Measurements from ENCODE around the gene FGF19.

Gene FGF19, protein sequence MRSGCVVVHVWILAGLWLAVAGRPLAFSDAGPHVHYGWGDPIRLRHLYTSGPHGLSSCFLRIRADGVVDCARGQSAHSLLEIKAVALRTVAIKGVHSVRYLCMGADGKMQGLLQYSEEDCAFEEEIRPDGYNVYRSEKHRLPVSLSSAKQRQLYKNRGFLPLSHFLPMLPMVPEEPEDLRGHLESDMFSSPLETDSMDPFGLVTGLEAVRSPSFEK

DNA sequence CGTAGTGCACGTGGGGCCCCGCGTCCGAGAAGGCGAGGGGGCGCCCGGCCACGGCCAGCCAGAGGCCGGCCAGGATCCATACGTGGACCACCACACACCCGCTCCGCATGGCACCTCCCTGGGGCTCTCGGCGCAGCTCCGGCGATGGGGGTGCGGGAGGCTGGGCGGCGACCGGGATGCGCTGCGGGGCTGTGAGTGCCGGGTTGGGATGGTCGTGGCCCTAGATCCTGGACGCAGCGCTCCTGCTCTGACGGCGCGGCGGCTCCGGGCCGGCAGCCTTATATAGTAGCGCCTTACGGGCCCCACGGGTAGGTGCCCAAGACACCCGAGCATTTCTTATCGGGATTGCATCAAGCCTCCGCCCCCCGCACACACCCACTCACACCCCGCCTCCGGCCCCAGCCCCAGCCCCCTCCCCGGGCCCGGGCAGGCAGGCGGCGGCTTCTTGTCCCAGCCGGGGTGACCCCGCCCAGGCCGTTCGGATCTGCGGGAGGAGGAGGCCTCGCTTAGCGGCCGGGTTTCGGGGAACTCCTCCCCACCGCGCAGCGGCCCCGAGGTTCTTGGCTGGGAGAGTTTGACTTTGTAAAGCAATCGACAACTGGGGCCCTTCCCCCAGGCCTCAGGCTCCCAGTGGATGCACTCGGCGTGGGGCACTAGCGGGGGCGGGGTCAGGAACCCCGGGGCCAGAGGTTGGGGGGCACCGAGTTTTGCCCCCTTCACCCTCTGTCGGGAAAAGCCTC is at the start of gene FGF19:
TSS of gene FGF19 (minus strand) at position 255 of the 740 bp plus-strand sequence. CDS start at position 109, 146 bp downstream.
- no peak for DNase-seq

DNA sequence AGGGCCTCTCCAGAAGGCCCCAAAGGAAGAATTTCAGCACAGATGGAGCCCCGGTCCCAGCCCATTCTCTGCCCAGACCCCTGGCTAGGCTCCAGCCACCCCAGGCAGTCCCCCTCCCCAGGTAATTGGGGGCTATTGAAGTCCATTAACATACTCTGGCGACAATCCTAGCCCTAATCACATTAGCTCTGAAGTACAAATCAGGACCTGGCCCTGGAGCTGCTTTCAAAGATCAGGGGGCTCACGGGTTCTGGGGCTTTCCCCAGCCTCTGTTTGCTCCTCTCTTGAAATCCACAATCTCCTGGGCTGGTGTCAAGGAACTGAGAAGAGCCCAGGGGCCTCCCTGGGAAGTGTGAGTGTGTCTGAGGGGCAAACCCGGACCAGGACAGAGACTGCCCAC is 49.1 kb upstream of the FGF19 start:
- DNase-seq, result no peak

DNA sequence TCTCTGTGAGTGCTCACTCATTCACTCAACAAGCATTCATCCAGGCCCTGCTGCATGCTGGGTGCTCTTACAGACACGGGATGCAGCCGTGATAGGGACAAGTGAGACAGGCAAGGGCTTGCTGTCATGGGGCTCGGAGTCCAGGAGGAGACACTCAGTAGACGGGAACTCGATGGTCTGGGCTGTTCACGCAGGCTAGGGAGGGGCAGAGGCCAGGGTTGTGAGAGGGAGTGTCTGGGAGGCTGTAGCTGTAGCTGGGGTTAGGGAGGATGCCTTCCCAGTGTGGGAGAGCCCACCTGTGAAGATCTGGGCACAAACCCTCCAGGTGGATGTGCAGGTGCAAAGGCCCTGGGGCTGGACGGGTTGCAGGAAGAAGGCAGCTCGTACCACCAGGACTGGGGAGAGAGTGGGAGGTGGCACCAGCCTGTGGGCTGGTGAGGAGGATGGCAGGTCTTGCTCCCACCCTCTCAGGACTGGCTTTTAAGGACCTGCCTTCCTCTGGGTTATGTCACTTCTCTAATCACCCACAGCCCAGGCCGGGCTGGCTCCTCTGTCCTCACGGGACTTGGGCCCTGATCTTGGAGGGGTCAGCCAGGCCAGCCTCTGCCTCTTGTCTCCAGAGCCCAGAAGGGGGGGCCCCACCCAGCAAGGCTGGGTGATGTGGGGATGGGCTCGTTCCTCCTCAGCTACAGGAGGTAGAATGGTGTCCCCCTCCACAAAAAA is 47.2 kb upstream of the FGF19 start:
- DNase-seq, result no peak

DNA sequence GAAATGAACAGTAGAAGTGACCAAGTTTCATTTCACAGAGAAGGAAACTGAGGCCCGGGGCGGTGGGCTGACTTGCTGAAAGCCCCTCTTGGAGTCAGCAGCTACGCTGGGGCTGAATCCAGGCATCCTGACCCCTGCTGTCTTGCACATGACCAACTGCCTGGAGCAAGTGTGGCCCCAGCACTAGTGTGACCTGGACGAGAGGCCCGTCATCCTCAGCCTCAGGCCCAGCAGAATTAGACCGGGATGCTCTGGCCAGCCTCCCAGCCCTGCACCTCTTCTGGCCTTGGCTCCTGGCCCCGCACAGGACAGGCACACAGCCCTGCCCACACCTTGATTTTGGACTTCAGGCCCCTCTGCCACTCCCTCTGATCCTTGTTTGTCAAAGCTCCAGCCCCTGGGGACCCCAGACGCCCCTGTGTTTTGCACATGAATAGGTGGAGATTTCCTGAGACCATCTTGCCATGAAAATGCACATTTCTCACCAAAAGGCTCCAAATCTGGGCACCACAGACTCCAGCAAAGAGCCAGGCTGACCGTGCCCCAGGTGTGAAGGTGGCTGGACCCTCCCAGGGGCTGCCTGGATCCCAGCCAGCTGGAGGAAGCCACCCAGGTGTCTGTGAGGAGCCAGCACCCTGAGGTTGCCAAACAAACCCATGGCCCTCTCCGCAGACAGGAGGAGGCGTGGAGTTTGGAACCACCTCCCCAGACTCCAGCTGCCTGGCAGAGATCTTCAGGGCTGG is 46.5 kb upstream of the FGF19 start:
- DNase-seq, result no peak

DNA sequence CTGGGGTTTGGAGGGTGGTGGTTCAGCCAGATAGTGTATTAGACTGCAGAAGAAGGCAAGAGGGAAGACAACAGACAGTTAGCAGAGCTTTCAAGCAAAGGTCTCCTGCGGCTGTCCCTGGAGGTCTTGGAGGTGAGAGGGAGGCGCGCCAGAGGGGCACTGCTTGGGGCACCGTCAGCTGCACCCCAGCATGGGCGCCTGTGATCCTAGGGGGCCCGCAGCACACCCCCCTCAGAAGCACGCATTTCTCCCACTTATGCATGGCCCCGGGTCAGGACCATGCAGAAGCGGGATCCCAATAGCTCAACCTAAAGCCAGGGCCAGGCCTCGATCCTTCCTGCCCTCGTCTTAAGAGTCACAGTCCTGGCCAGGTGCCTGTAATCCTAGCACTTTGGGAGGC is 44.8 kb upstream of the FGF19 start:
- no peak for DNase-seq

DNA sequence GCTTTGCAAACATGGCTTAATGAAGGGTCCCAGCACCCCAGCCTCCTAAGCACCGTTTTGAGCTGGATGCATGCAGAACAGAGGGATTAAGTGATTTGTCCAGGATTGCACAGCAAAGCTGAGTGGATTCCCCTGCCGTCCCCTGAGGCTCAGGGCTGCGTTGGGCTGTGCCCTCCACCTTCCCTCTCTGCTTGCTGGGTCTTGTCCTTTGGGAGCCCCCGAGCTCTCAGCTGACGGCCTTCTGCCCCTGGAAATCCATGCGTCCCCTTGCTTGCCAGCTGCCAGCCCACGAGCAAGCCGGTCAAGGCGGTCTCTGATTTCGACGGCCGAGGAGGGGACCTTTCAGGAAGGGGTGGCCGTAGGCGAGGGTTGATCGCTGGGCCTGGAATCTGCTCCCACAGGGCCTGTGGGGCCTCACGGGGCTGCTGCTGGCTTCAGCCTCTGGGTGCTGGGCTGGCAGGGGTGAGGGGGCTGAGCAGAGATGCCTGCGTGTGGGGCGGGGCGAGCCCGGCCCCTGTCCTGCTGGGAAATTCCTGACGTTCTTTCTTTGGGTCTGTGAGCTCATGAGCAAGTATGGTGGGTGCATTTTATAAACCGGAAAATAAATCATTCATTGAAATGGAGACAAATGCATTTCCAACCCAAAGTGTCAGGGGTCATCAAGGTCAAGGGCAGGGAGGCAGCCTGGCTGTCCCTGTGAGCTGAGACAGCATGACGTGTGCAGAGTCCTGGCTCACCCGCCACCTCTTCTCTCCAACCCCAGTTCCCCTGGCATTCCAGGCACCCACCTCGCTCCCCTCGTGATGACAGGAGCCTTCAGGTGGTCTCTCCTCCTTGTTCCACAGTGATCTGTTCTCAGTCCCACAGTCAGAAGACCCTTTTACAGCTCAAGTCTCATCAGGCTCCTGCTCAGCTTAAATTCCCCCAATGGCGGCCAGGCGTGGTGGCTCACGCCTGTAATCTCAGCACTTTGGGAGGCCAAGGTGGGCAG is 43.2 kb upstream of the FGF19 start:
- no peak for DNase-seq

DNA sequence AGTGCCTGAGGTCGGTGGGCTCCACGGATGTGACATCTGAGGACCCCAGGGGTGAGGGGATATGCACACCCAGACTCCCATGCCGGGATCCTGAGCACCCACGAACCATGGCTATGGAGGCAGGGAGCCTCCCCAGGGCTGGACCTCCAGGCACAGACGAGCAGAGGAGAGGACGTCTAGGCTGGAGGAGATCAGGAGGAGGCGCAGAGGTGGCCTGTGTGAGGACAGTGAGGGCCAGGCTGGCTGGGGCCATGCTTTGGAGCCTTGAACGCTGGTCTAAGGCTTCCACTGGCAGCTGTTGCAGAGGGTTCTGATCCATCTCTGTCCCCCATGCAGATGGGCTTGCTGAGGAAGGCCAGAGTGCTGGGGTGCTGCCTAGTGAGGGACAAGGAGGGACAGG is 42.3 kb upstream of the FGF19 start:
- DNase-seq, result no peak

DNA sequence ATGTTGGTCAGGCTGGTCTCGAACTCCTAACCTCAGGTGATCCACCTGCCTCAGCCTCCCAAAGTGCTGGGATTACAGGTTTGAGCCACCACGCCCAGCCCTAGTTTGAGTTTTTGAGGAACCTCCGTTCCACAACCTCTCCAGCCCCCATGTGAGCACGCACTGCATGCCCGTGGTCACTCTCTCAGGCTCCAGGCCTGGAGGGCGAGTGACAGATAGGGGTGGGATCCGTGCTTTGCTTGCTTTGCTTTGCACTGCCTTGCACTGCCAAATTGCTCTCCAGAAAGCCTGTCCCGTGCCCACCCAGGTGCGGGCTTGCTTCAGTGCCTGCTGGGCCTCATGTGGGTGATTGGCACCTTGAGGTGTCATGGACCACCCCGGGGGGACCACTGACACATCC is 41.4 kb upstream of the FGF19 start:
- DNase-seq, result no peak

DNA sequence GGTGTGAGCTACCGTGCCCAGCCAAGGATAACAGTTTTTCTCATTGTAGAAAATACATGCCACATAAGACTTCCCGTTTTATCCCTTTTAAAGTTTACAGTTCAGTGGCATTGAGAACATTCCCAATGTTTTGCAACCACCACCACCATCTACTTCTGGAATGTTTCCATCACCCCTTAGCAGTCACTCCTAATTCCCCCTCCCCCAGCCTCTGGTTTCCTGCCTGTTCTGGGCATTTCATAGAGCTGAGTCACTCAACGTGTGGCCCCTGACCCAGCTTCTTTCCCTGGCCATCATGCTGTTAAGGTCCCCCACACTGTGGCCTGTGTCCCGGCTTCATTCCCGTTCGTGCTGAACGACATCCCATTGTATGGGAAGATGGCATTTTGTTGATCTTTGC is 40.6 kb upstream of the FGF19 start:
- no peak for DNase-seq

DNA sequence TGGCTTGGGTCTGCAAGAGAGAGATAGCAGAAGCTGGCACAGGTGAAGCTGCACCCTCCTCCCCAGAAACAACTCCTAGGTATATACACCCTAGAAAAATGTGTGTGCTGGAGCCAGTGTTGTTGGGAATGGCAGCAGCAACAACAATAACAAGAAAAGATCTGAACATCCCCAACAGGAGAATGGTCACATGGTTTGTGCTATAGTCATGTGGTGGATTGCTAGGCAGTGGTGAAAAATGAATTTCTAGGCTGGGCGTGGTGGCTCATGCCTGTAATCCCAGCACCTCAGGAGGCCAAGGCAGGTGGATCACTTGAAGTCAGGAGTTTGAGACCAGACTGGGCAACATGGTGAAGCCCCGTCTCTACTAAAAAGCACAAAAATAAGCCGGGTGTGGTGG is 31.0 kb upstream of the FGF19 start:
- DNase-seq, result no peak

DNA sequence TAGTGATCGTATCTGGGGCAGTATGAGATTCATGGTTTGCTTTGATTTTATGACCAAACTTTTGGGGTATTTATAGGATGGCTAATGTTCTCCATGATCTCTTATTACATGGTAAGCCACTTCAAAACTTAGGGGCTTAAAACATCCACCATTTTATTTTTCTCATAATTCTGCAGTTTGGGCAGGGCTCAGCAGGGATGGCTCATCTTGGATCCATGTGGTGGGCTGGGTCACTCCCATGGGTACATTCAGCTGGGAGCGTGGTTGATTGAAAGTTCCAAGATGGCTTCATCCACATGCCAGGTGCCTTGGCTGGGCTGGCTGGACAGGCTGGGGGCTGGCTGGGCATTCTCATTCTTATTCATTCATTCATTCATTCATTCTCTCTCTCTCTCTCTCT is 30.5 kb upstream of the FGF19 start:
- no peak for DNase-seq

DNA sequence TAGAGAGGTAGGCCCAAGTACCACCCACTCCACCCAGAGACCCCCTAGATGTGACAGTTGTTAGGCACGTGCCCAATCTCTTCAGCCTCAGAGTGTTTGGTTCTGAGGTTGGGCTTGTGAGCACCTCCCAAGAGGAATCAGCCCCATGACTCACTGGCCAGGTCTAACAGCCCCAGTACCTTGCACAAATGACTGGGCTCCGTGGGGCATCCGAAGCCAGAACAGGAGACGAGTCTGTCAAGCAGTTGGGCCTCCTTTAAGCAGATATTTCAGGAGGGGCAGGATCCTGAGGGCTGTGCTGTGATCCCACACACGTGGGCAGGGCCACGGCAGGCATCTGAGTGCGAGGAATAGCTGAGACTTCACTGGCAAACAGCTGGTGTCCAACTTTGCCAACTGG is 29.1 kb upstream of the FGF19 start:
- DNase-seq, result no peak

DNA sequence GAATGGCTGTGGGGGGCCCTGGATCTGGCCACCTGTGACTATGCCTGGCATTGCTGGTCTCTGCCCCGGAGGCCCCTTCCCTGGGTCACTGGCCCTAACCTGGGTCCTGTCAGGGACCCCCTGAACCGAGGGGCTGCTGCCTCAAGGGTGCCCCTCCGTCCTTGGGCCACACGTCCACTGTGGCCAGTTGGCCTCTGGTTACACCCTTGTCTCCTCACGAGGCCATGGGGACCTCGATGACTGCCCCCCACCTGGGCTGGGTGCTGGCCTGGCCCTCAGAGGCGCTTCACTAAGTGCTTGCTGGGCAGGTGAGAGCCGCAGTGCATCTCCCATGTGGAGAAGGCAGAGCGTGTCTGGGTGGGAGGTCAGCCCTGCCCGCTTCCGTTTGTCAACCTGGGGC is 27.3 kb upstream of the FGF19 start:
- no peak for DNase-seq

DNA sequence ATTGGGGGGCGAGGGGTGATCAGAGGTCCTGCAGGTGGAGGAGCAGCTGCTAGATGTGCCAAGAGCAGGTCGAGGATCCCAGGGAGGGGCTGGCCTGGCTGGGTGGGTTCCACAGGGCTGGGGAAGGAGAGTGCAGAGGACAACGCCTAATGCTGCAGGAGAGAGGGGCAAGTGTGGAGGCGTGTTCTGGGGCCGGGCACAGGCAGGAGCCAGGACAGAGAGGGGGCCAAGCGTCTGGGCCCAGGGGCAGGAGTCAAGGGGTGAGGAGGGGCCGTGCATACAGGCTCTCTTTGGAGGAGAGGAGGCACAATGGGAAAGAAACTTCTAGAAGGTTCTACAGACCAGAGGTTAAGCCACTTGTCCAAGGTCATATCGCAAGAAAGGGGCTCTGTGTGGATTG is 26.7 kb upstream of the FGF19 start:
- no peak for DNase-seq

DNA sequence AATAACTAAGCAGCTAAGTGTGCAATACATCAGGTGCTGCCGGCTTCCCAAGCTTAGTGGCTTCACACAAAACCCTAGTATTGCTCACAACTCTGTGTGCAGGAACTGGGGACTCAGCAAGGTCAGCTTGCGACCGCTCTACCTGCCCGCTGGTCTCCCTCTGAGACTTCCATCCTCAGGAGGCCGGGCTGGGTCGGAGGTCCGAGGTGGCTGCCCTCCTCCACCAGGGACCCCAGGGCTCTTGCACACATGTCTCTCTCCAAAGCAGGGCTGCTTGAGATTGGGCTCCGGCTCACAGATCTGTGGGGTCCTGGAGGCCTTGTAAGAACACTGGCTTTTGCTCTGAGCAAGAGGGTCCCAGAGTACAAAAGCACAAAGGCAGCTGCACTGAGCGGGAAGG is 25.4 kb upstream of the FGF19 start:
- DNase-seq, result no peak

DNA sequence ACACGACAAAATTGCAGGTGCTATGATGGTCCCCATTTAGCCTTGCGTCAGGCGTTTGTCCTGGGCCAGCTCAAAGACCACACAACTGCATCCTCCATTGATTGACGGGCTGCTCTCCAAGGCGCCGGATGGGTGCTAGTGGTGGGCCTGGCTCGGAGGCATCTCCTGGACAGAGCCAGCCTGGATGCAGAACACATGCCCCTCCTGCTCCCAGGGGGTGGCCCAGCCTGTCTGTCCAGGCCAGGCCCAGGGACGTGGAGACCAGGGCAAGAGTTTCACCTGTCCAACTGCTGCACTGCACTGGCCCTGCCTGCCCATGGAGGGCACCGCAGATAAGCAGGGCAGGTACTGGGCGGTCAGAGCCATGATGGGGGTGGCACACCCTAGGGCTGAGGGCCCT is 23.4 kb upstream of the FGF19 start:
- no peak for DNase-seq

DNA sequence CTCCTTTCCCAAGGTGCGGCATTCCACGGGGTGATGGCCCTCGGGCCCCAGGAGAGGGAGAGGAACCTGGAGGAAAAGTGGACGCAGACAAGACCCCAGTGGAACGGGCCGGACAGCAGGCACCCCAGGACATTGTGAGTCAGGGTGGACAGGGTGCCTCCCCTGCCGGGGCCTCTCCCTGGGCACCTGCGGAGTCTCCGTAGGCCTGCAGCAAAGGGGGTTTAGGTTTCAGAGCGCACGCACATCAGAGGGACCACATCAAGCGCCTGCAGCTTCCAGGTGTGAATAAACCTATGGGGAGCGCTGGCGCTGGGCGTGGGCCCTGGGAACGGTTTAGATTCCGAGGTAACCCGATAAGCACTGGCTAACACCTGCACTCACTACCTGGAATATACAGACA is 22.7 kb upstream of the FGF19 start:
- DNase-seq, result no peak

DNA sequence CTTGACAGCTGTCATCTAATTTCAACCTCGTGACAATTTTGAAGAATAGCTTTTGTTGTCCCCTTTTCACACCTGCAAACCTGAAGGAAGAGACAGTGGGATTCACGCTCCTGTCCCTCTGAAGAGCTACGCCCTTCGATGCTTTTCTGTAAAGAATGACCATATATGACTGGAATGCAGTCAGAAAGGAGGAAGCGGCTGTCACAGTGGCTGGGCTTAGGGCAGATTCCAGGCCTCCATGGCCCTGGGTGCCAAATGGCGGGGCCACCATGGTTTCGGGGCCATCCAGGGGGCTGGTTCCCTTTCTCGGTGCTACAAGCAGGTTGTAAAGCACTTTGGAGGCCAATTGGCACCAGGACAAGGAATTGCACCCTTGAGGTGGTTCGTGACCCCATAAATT is 22.2 kb upstream of the FGF19 start:
- DNase-seq, result no peak

DNA sequence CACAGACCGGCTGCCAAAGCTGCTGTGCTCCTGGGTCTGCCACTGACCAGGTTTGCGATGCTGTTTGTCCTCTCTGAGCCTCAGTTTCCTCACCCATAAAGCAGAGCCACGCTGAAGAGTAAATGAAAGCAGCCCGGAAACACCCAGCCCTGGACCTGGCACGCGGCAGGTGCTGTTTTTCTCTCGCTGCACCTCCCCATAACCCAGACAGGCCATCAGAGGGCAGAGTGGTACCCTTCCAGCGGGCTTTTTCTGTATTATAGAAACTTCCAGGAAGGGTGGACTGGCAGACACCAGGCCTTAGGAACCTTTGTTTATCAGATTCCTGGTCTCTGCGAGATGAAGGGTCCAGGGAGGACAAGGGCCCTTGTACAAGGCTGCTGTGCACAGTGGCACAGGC is 17.9 kb upstream of the FGF19 start:
- no peak for DNase-seq

DNA sequence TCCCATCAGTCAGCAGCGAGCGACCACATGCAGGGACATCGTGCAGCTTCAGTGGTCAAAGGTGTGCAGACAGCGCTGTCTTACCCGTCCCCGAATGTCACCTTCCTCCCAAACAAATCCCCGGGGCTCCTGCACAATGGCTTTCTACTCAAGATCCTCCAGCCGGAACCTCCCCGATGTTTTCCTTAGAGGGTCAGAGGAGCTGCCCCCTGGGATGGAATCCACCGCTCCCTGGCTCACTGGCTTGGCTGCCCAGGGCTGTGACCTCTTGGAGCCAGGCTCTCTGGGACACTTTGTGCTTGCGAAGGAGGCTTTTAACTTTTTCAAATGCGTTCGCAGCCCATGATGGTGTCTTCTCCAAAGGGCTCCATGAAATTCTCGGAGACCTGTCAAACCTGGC is 17.3 kb upstream of the FGF19 start:
- no peak for DNase-seq

DNA sequence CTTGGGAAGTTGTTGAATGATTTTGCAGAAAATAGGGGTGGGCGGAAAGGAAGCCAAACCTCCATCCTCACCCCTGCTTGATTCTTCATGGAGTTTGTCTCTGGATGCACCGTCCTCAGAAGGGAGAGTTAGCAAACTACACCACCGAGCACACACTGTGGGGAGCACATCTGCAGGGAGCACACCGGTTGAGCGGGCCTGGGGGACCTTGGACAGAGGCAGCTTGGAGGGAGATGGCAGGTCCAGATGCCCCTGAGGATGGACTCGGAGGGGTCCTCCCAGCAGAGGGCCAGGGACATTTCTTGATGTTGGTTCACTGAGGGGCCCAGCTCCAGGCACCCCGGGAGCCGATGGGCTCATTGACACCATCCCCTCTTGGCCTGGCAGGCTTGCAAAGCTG is 15.1 kb upstream of the FGF19 start:
- DNase-seq, result no peak

DNA sequence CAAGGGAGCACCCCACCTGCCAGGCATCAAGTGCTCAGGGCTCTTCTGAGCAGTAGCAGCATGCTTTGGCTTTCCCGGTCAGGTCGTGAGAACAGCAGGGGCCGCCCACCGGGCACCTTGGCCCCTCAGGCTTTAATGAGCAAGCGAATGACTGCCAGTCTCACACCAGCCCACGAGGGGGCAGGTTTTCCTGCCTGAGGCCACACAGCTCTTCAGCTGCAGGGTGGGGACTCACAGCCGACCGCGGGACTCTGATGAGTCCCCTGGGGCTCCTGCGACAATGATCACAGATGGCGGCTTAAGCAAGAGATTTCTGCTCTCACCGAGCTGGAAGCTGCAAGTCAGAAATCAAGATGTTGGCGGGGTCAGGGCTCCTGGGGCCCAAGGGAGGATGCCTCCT is 14.3 kb upstream of the FGF19 start:
- no peak for DNase-seq

All from cerebellar nuclear complex (tissue), 1 donor.